Heart right ventricle (tissue), 16 donors: ENCODE data around the gene CCDC63. TPM values are rescaled to one million over a fixed set of nuclear protein-coding genes. Genes with fewer than 3 reads are reported as not detected.

Source experiments
- ATAC-seq, 8 donors: fragments of 200-7000 bp; cut with Tn5 transposase; one replicate each; pipeline ENCODE4 v1.9.1; 2020; ENCODE audit warnings: mild to moderate bottlenecking in 8 of 8, moderate library complexity in 8 of 8, moderate number of reproducible peaks in 1 of 8
- DNase-seq, 2 donors: peaks; one replicate each; pipeline ENCODE4 v3.0.0-alpha.2; 2020
- H3K27ac ChIP-seq, 10 donors: fragments of 200-600 bp; sonication (generic) in 2 of 10; one replicate each; pipeline versions ENCODE4 v1.5.0 to v1.8.0; 2020 to 2022; ENCODE audit warnings: mild to moderate bottlenecking in 3 of 10
- H3K27me3 ChIP-seq, 7 donors: fragments of 200-600 bp; one replicate each; pipeline ENCODE4 v1.8.0; 2021 to 2022; ENCODE audit warnings: mild to moderate bottlenecking in 2 of 7
- H3K36me3 ChIP-seq, 9 donors: fragments of 200-600 bp; sonication (generic) in 1 of 9; one replicate each; pipeline versions ENCODE4 v1.5.0 to v1.8.0; 2020 to 2022; ENCODE audit warnings: mild to moderate bottlenecking in 2 of 9
- H3K4me1 ChIP-seq, 9 donors: fragments of 200-600 bp; sonication (generic) in 1 of 9; one replicate each; pipeline versions ENCODE4 v1.5.0 to v1.8.0; 2020 to 2022; ENCODE audit warnings: mild to moderate bottlenecking in 4 of 9
- H3K4me3 ChIP-seq, 10 donors: fragments of 200-600 bp; sonication (generic) in 2 of 10; one replicate each; pipeline versions ENCODE4 v1.5.0 to v1.8.0; 2020 to 2022; ENCODE audit warnings: mild to moderate bottlenecking in 7 of 10, moderate library complexity in 2 of 10
- H3K9me3 ChIP-seq, 11 donors: fragments of 200-600 bp in 10 of 11; sonication (generic) in 2 of 11; one replicate each; pipeline versions ENCODE4 v1.5.0 to v1.8.0; 2013 to 2022; ENCODE audit warnings: mild to moderate bottlenecking in 2 of 11, control low read depth in 1 of 11, moderate library complexity in 1 of 11
- WGBS, 2 donors: extraction: QIAGEN DNeasy Blood & Tissue Kit; methylation state at CpG; one replicate each; pipeline ENCODE4 v1.1.7; 2013; ENCODE audit warnings: inconsistent platforms in 1 of 2; 5-methylcytosine and 5-hydroxymethylcytosine counted together
- intact Hi-C, 10 donors: fragments of 100-400 bp; cut with DNase I; formaldehyde crosslinking; loops; one replicate each; pipeline versions ENCODE4 v1.11.1 to v1.14.2; 2022
- polyA plus RNA-seq, 2 donors: library from polyadenylated mRNA; stranded (reverse); fragments of 200-250 nt; gene quantifications; one replicate each; pipeline ENCODE4 v1.2.3, GENCODE V29; 2013
- total RNA-seq, 10 donors: library from RNA; stranded (reverse); fragmentation: NEBNext Ultra II Directional in 3 of 10; extraction: Animal tissue kit (Norgen Biotek cat#: 25700) in 3 of 10; gene quantifications; one replicate each; pipeline versions ENCODE4 v1.2.1 to v1.2.4, GENCODE V29; 2021 to 2023
- TF ChIP-seq, protein P1 (sequence below), 9 donors: fragments of 200-600 bp; sonication (generic) in 2 of 9; IDR thresholded peaks; one replicate each; pipeline versions ENCODE4 v1.5.0 to v1.8.0; 2021 to 2022; ENCODE audit warnings: antibody characterized with exemption in 9 of 9, mild to moderate bottlenecking in 5 of 9, moderate library complexity in 1 of 9
- donor health status: Arrhythmogenic right ventricular cardiomyopathy.
- donor health status: ischemic (EF 13 %, LVEDD 7.1; RV severe dilation, severe dysfunction).
- donor health status: healthy with polysubstance abuse.
- donor health status: DM: no; HTN: yes; CAD: no.
- donor health status: DM: no; HTN: no; CAD: no.
- donor health status: ischemic (EF 25% LVEDD 6.9; RV normal size, moderate dysfunction).
- donor health status: ischemic (EF 25% LVEDD 5.7; RV mildly dilated, moderate dysfunction).
- donor health status: healthy.
- donor health status: DM: yes; HTN: yes; CAD: no.
- donor health status: Ischemic cardiomyopathy.
- donor health status: ischemic (EF 35%, LVEDD 5.7; RV mildly dilated, moderate dysfunction).
- donor health status: nonischemic (EF 11% LVEDD 7.7; RV severe dilation, severe dysfunction).
- donor health status: DM: yes; HTN: yes; CAD: no.
- donor health status: PGD.
- donor health status: ischemic (EF 29% LVEDD 5.4; RV normal size, mild dysfunction).
- donor health status: nonischemic (EF 23%, LVEDD 6.1; RV moderate dilation, normal function).

CCDC63 gene
- total and polyA plus RNA-seq, 12 donors: not detected

DNA sequence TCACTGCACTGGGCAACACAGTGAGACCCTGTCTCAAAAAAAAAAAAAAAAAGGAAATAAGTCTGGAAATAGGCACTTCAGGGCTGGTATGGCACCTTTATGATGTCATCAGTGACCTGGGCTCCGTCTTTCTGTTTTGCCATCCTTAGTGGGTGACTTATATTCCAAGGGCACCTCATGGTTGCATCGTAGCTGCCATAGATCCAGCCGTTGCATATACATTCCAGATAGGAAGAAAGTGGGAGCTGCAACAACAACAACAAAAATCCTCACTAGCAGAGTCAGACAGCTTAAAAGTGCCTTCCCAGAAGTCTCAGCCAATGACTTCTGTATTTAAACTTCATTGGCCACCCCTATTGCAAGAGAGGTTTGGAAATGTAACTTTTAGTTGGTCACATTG, 47.2 kb downstream of the CCDC63 start:
- H3K9me3 ChIP-seq: peaks cover 0 to 4% (median 0%) of the 10 kb centered on the region in 11 donors
- no peak for DNase-seq
- peaks cover 0 to 17% (median 5%) of the 10 kb centered on the region in 9 donors for H3K4me1 ChIP-seq
- no peaks in the 10 kb centered on the region for H3K36me3 ChIP-seq
- H3K4me3 ChIP-seq: no peak overlapping the region
- H3K27me3 ChIP-seq: peaks cover 0 to 7% (median 0%) of the 10 kb centered on the region in 7 donors
- WGBS, 2 donors: 89 to 90% methylated on average over 3 of the region's 3 CpGs
- intact Hi-C loops: loop anchor here (2.0 to 10.0 kb wide), 6 partner anchors 401 to 421 kb away; no protein-coding TSS in a partner anchor
- ATAC-seq: no peak
- H3K27ac ChIP-seq: no peak overlapping the region
- TF ChIP-seq, protein P1, sequence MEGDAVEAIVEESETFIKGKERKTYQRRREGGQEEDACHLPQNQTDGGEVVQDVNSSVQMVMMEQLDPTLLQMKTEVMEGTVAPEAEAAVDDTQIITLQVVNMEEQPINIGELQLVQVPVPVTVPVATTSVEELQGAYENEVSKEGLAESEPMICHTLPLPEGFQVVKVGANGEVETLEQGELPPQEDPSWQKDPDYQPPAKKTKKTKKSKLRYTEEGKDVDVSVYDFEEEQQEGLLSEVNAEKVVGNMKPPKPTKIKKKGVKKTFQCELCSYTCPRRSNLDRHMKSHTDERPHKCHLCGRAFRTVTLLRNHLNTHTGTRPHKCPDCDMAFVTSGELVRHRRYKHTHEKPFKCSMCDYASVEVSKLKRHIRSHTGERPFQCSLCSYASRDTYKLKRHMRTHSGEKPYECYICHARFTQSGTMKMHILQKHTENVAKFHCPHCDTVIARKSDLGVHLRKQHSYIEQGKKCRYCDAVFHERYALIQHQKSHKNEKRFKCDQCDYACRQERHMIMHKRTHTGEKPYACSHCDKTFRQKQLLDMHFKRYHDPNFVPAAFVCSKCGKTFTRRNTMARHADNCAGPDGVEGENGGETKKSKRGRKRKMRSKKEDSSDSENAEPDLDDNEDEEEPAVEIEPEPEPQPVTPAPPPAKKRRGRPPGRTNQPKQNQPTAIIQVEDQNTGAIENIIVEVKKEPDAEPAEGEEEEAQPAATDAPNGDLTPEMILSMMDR (IDR thresholded peaks at IDR 0.05): no peak

DNA sequence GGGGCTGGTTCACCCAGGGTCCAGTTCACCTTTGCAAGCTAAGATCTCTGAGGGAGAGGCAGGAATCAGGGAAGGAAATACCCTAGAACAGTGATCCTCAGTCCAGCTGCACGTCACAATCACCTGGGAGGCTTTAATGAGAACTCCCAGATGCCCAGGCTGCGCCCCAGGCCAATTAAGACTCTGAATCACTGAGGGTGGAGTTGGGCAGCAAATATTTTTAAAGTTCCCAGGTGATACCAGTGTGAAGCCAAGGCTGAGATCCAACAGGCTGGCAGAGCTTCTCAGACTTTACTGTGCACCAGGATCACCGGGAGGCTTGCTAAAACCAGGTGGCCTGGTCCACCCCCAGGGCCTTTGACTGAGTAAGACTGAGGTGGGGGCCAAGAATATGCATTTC, 49.8 kb downstream of the CCDC63 start:
- Histone ChIP-seq H3K4me1 (peaks cover 0 to 17% (median 5%) of the 10 kb centered on the region in 9 donors), H3K27ac (no peak overlapping the region), H3K36me3 (no peaks in the 10 kb centered on the region), H3K27me3 (peaks cover 0 to 7% (median 0%) of the 10 kb centered on the region in 7 donors), H3K9me3 (peaks cover 0 to 4% (median 0%) of the 10 kb centered on the region in 11 donors), H3K4me3 (no peak overlapping the region)
- DNase-seq (no peak), ATAC-seq (no peak)
- TF ChIP-seq, protein P1 (IDR thresholded peaks at IDR 0.05): no peak
- 37 to 47% methylated on average over 3 of the region's 3 CpGs for WGBS, 2 donors
- intact Hi-C loops: loop anchor here in 2 of 10 donors (10.0 kb wide), 2 partner anchors 398 to 418 kb away; no protein-coding TSS in a partner anchor

DNA sequence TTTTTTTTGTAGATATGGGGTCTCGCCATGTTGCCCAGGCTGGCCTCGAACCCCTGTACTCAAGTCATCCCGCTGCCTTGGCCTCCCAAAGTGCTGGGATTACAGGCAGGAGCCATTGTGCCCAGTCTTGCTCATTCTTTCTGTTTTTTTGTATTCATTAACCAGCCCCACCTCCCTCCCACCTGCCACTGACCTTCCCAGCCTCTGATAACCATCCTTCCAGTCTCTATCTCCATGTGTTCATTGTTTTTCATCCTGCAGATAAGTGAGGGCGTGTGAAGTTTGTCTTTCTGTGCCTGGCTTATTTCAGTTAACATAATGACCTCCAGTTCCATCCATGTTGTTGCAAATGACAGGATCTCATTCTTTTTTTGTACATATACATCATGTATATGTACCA, 54.6 kb downstream of the CCDC63 start:
- no peaks in the 10 kb centered on the region for H3K4me1 ChIP-seq
- WGBS, 2 donors: 74 to 83% methylated on average over 4 of the region's 4 CpGs
- H3K36me3 ChIP-seq: no peaks in the 10 kb centered on the region
- H3K9me3 ChIP-seq: no peaks in the 10 kb centered on the region
- ATAC-seq (no peak), DNase-seq (no peak)
- no peaks in the 10 kb centered on the region for H3K27me3 ChIP-seq
- no peak overlapping the region for H3K27ac ChIP-seq
- intact Hi-C loops: no loop called here
- no peak overlapping the region for H3K4me3 ChIP-seq
- TF ChIP-seq, protein P1 (IDR thresholded peaks at IDR 0.05): no peak

DNA sequence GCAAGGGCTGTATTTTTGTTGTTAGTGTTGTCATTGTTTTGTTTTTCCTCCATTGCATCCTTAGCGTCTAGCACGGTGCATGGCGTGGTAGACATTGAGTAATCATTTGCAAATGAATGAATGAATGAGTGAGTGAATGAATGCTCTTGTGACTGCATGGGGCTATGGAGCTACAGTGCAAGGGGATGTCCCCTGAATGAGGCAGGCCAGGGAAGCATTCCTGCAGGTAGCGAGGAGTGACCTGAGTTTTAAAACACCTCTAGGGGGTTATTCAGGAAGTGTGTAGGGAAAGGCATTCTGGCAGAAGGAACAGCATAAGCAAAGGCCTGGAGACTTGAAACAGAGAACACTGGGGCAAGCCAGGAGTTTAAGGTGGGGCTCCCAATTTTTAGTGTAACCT, 56.7 kb downstream of the CCDC63 start:
- intact Hi-C loops: no loop called here
- DNase-seq: no peak
- WGBS, 2 donors: 92 to 96% methylated on average over 4 of the region's 4 CpGs
- ATAC-seq: no peak
- TF ChIP-seq, protein P1 (IDR thresholded peaks at IDR 0.05): no peak
- Histone ChIP-seq H3K27me3 (no peaks in the 10 kb centered on the region), H3K4me3 (no peak overlapping the region), H3K9me3 (no peaks in the 10 kb centered on the region), H3K4me1 (no peaks in the 10 kb centered on the region), H3K27ac (no peak overlapping the region), H3K36me3 (no peaks in the 10 kb centered on the region)
